VCaP (cell line): ENCODE results near the gene FHIP2A.

Experiments used
- H3K27ac ChIP-seq: fragments of 450-650 bp; 2 replicates; pipeline ENCODE4 v1.5.1; 2017
- TF ChIP-seq, protein P1 (sequence below): fragments of 450-650 bp; conservative IDR thresholded peaks from 2 replicates; pipeline ENCODE4 v1.5.1; 2017; ENCODE audit warnings: mild to moderate bottlenecking, moderate library complexity

The FHIP2A gene

DNA sequence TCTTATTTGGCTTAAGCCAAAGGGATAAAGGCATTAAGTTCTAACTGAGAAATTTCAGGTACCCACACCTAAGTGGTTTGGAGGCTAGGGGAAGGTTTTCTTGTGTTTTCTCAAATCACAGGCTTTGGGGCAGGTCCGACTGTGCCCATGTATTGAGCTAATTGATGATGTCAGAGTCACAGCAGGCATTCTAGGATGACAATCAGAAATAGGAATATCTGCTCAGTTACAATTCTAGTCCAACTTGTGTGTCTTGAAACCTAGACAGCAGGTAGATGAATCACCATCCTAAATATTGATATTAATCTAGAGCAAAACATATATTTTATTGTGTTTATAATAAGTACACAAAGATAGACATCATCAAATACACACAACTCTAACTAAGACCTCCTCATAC, 2.3 kb upstream of the FHIP2A start:
- no peak overlapping the region for H3K27ac ChIP-seq

GRCh38 chr10:114821915-114822443, 399 bp downstream of the FHIP2A start:
- TF ChIP-seq, protein P1, sequence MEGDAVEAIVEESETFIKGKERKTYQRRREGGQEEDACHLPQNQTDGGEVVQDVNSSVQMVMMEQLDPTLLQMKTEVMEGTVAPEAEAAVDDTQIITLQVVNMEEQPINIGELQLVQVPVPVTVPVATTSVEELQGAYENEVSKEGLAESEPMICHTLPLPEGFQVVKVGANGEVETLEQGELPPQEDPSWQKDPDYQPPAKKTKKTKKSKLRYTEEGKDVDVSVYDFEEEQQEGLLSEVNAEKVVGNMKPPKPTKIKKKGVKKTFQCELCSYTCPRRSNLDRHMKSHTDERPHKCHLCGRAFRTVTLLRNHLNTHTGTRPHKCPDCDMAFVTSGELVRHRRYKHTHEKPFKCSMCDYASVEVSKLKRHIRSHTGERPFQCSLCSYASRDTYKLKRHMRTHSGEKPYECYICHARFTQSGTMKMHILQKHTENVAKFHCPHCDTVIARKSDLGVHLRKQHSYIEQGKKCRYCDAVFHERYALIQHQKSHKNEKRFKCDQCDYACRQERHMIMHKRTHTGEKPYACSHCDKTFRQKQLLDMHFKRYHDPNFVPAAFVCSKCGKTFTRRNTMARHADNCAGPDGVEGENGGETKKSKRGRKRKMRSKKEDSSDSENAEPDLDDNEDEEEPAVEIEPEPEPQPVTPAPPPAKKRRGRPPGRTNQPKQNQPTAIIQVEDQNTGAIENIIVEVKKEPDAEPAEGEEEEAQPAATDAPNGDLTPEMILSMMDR: peak; percentile 61
- peak overlapping the region; percentile 90 for H3K27ac ChIP-seq

More for the DNA sequence above, 2.3 kb upstream of the FHIP2A start:
- TF ChIP-seq, protein P1: no peak

- H3K27ac ChIP-seq: peak overlapping the region; percentile 90
- TF ChIP-seq, protein P1: no peak
Observed at GRCh38 chr10:114822444-114823076, 980 bp downstream of the FHIP2A start.

DNA sequence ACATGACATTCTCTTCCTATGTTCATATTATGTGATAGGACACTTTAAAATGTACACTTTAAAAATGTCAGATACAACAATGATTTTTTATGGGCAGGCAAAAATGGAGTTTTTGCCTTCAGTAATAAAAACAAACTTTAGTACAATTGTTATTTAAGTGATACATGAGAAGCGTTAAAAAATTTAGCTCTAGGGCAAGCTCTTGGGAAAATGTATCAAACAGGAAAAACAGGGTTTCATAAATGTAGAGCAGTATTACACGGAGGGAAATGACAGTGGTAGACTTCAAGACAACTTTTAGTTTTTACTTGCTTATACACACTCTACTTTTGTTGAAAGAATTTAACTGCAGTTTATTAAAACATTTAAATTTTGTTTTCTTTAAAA, 1.5 kb downstream of the FHIP2A start:
- peak overlapping the region; percentile 90 for H3K27ac ChIP-seq
- TF ChIP-seq, protein P1: no peak

GRCh38 chr10:114824391-114824790, 2.8 kb downstream of the FHIP2A start:
- TF ChIP-seq, protein P1: no peak
- H3K27ac ChIP-seq: peak overlapping the region; percentile 90

DNA sequence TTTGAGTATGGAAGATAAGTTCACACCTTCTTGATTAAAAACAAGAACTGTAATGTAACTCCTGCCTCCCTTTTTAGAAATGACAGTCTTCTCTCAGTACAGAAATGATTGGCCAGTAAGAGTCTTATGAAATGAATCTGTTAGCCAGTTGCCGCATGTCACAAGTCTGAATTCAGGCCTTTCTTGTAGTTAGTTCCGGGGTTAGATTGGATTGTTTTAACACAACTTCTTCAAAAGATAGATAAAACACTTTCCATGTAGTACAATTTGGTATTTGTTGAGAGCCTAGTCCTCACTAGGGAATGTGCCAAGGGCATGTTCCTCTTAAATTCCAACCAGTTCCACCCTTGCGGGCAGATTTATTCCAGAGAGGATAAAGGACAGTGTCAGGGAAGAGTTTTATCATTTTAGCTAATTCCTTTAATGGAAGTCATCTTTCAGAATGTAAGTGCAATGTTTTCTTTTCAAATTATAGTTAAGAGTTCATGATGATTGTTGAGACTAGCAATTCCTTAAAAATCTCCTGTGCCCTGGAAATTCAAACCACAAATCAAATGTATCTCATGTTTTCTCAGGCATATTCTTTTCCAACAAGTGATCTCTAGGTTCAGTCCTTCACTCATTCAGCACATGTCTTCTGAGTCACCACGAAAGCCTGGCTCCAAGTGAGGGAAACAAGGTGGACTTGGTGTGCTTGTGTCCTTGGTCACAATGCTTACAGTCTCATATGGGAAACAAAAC, 4.1 kb downstream of the FHIP2A start:
- TF ChIP-seq, protein P1: no peak
- no peak overlapping the region for H3K27ac ChIP-seq

- TF ChIP-seq, protein P1: no peak
- no peak overlapping the region for H3K27ac ChIP-seq
Observed at GRCh38 chr10:114829160-114829909, 7.8 kb downstream of the FHIP2A start.
